ENCODE measurements around the gene LRMDA. TPM values are rescaled to one million over a fixed set of nuclear protein-coding genes. Genes with fewer than 3 reads are reported as not detected.
A peak's percentile ranks its signal among the peaks of the same experiment; 100 is the strongest.

The LRMDA gene
- total and polyA plus RNA-seq, 2 of the 4 experiments (the other 2 are of a cell fraction) = 0.07 TPM; not detected in 1

GRCh38 chr10:76268530-76268929, 837.1 kb downstream of the LRMDA start:
- H3K4me2 ChIP-seq (ENCODE audit: low read depth, low read length) = no peak overlapping the region
- H2BK15ac ChIP-seq (ENCODE audit: low read depth, low read length) = no peak overlapping the region; the same call in 2 of the 3 replicates
- no peak overlapping the region for H3K56ac ChIP-seq (ENCODE audit: extremely low read depth, insufficient read depth, low read length)
- no peak overlapping the region for H4K91ac ChIP-seq (ENCODE audit: insufficient read depth, low read depth, low read length)
- ATAC-seq (ENCODE audit: low read depth) (no peak), DNase-seq (no peak)
- dilution Hi-C loops (cut with HindIII; ENCODE audit: low sequenced_read_pairs, unreplicated experiment) (no loop called here), in situ Hi-C loops (cut with MboI; ENCODE audit: low sequenced_read_pairs) (no loop called here), intact Hi-C loops (cut with micrococcal nuclease) (no loop called here)
- H3K9me1 ChIP-seq (ENCODE audit: insufficient read depth, low read length) = no peaks in the 10 kb centered on the region
- H2AK5ac ChIP-seq (ENCODE audit: low read depth, low read length) = no peak overlapping the region
- H3K14ac ChIP-seq (replicated peaks; ENCODE audit: low read depth, low read length) = no peak overlapping the region
- H2BK5ac ChIP-seq (ENCODE audit: low read depth, low read length, poor library complexity, severe bottlenecking) = no peak overlapping the region
- no peaks in the 10 kb centered on the region for H3K79me1 ChIP-seq (ENCODE audit: low read depth in 1 of 2, low read length in 2 of 2)
- no peak overlapping the region for H4K8ac ChIP-seq (ENCODE audit: low read depth in 2 of 2, low read length in 2 of 2)
- no peaks in the 10 kb centered on the region for H4K20me1 ChIP-seq (ENCODE audit: insufficient read depth, low read length)
- 80% methylated on average over 1 of the region's 5 CpGs; no CpG with 5 or more reads in 1 of the 2 experiments for WGBS, 2 experiments (ENCODE audit: extremely low coverage in 2 of 2, insufficient read length in 1 of 2)
- H2AFZ ChIP-seq (replicated peaks; ENCODE audit: low read length, poor library complexity) = no peak overlapping the region
- ChIA-PET POLR2A (ENCODE audit: unreplicated experiment) (no interaction called here), CTCF (no interaction called here)
- no peaks in the 10 kb centered on the region for H3K36me3 ChIP-seq (ENCODE audit: control insufficient read depth, insufficient read depth, low read length)
- H3K9me3 ChIP-seq (ENCODE audit: control insufficient read depth, insufficient read depth, low read length) = no peaks in the 10 kb centered on the region
- H3K23ac ChIP-seq (ENCODE audit: low read depth, low read length) = no peak overlapping the region
- H3K4me1 ChIP-seq (ENCODE audit: control insufficient read depth, insufficient read depth, low read length) = no peaks in the 10 kb centered on the region
- H2BK20ac ChIP-seq (ENCODE audit: low read depth, low read length) = no peak overlapping the region
- H3K18ac ChIP-seq (ENCODE audit: low read depth, low read length) = peak overlapping the region; percentile 54; the same call in 1 of the 2 replicates
- no peak overlapping the region for H3K9ac ChIP-seq (ENCODE audit: low read depth, low read length)
- no peak overlapping the region for H3K4ac ChIP-seq (ENCODE audit: low read depth, low read length)
- TF ChIP-seq BHLHE40 (IDR thresholded peaks at IDR 0.05; ENCODE audit: low read depth, low read length) = no peak
- TF ChIP-seq CTCF (conservative IDR thresholded peaks at IDR 0.05; ENCODE audit: low read depth, low read length) = no peak
- TF ChIP-seq POLR2A (IDR thresholded peaks at IDR 0.05; ENCODE audit: low read depth, low read length) = no peak
- no peak overlapping the region for H4K5ac ChIP-seq (ENCODE audit: low read depth, low read length)
- no peak overlapping the region for H3K27ac ChIP-seq (ENCODE audit: insufficient read depth, low read length)
- H3K4me3 ChIP-seq (ENCODE audit: insufficient read depth, low read depth, low read length) = no peak overlapping the region
- H3K27me3 ChIP-seq (ENCODE audit: control insufficient read depth, insufficient read depth, low read length) = no peaks in the 10 kb centered on the region
- no peak overlapping the region for H2BK120ac ChIP-seq (ENCODE audit: low read depth, low read length)
- no TSS peak for BruUV-seq (replicated peaks)
- no peak overlapping the region for H2AK9ac ChIP-seq (replicated peaks; ENCODE audit: low read depth, low read length, poor library complexity)

Data from IMR-90 (cell line).